HepG2 (cell line): ENCODE measurements around the gene KDM4F. TPM values are rescaled to one million over a fixed set of nuclear protein-coding genes. Genes with fewer than 3 reads are reported as not detected.

Experiments
- ATAC-seq: fragments of 200-7000 bp; cut with Tn5 transposase; 3 replicates; pipeline ENCODE4 v1.9.1; 2020; ENCODE audit warnings: mild to moderate bottlenecking, moderate library complexity
- BruUV-seq: library from RNA; stranded (reverse); fragments of 400-500 nt; replicated peaks from 2 replicates; lab custom pipeline; 2021; lab: Mats Ljungman, UMichigan
- CTCF ChIA-PET: fragments of 300-600 bp; formaldehyde crosslinking; extraction: SDS; loops from one replicate; lab custom pipeline; 2021; ENCODE audit warnings: low total read pairs, inconsistent platforms, low intra/inter-chr PET ratio; lab: Yijun Ruan, JAX
- POLR2A ChIA-PET: fragments of 350-600 bp; sonication (Branson Sonifier 250); formaldehyde crosslinking; loops from one replicate; lab custom pipeline; 2020; ENCODE audit warnings: antibody characterized with exemption, inconsistent platforms; lab: Yijun Ruan, JAX
- DNase-seq: peaks from one replicate; pipeline ENCODE4 v3.0.0-alpha.2; 2015; ENCODE audit warnings: low spot score
- FAIRE-seq: peaks from 3 replicates; lab custom pipeline; 2011; peaks lifted over from hg19 to GRCh38; lab: Jason Lieb, UNC
- H2AFZ ChIP-seq: one replicate; pipeline ENCODE4 v1.6.1; 2011; ENCODE audit warnings: low read length, inconsistent platforms
- H3K27ac ChIP-seq: fragments of 300-600 bp; 3 replicates; pipeline ENCODE4 v1.8.0; 2011; ENCODE audit warnings: mixed run types, mild to moderate bottlenecking, mixed read lengths, low read length, inconsistent platforms; ENCODE audit not compliant: insufficient read depth; ENCODE audit errors: extremely low read length
- H3K27me3 ChIP-seq, 2 experiments: fragments of 200-600 bp in 1 of 2; 2 replicates in 1 of 2; 3 replicates in 1 of 2; pipeline versions ENCODE4 v1.6.0 to v1.8.0; 2011; ENCODE audit warnings: low read length in 2 of 2, mild to moderate bottlenecking in 2 of 2, moderate library complexity in 2 of 2, inconsistent platforms in 1 of 2; ENCODE audit not compliant: insufficient read depth in 2 of 2, control insufficient read depth in 1 of 2
- H3K36me3 ChIP-seq, 2 experiments: fragments of 200-600 bp in 1 of 2; replicated peaks in 1 of 2; 2 replicates in 1 of 2; 3 replicates in 1 of 2; pipeline versions ENCODE4 v1.5.1 to v1.8.0; 2011; ENCODE audit warnings: low read length in 2 of 2, inconsistent platforms in 1 of 2; ENCODE audit not compliant: insufficient read depth in 2 of 2, control insufficient read depth in 1 of 2
- H3K4me1 ChIP-seq: 2 replicates; pipeline ENCODE4 v1.5.1; 2012; ENCODE audit warnings: low read length, inconsistent platforms; ENCODE audit not compliant: insufficient read depth
- H3K4me2 ChIP-seq: 2 replicates; pipeline ENCODE4 v1.6.0; 2011; ENCODE audit warnings: low read depth, low read length, inconsistent platforms
- H3K4me3 ChIP-seq, 3 experiments: fragments of 200-600 bp in 1 of 3; sonication (generic), shearing (Covaris generic) in 1 of 3; replicated peaks in 1 of 3; 2 replicates each; pipeline ENCODE4 v1.5.1; 2011 to 2016; ENCODE audit warnings: low read length in 3 of 3, inconsistent platforms in 2 of 3, low read depth in 2 of 3, mild to moderate bottlenecking in 2 of 3, control low read depth in 1 of 3, mixed read lengths in 1 of 3; ENCODE audit not compliant: insufficient read depth in 1 of 3
- H3K79me2 ChIP-seq: one replicate; pipeline ENCODE4 v1.6.1; 2011; ENCODE audit warnings: low read length, inconsistent platforms; ENCODE audit not compliant: insufficient read depth
- H3K9ac ChIP-seq: 2 replicates; pipeline ENCODE4 v1.6.0; 2011; ENCODE audit warnings: mild to moderate bottlenecking, low read depth, low read length, inconsistent platforms; ENCODE audit not compliant: insufficient read depth
- H3K9me3 ChIP-seq: 2 replicates; pipeline ENCODE4 v1.5.1; 2012; ENCODE audit warnings: mild to moderate bottlenecking, low read length
- H4K20me1 ChIP-seq: 2 replicates; pipeline ENCODE4 v1.6.0; 2011; ENCODE audit warnings: inconsistent platforms, mild to moderate bottlenecking, low read length, moderate library complexity; ENCODE audit not compliant: insufficient read depth
- CENPX ChIP-seq: sonication (generic); formaldehyde crosslinking; IDR thresholded peaks from 2 replicates; pipeline ENCODE4 v1.9.0; 2021; ENCODE audit warnings: mild to moderate bottlenecking, missing genetic modification reagents, moderate library complexity
- CHD2 ChIP-seq: IDR thresholded peaks from 2 replicates; pipeline ENCODE4 v1.6.1; 2011; ENCODE audit warnings: low read depth, low read length, improper control_type of control experiment
- HMG20B ChIP-seq: conservative IDR thresholded peaks from 2 replicates; pipeline ENCODE4 v1.6.1; 2016; ENCODE audit warnings: missing genetic modification reagents, missing compliant biosample characterization
- NPAS2 ChIP-seq: sonication (generic); formaldehyde crosslinking; IDR thresholded peaks from 2 replicates; pipeline ENCODE4 v1.8.0; 2022; ENCODE audit warnings: mild to moderate bottlenecking, missing genetic modification reagents, borderline replicate concordance
- SALL2 ChIP-seq: sonication (generic); formaldehyde crosslinking; IDR thresholded peaks from 2 replicates; pipeline ENCODE4 v1.8.1; 2023; ENCODE audit warnings: mild to moderate bottlenecking, missing genetic modification reagents, inconsistent platforms
- SRF ChIP-seq: IDR thresholded peaks from 2 replicates; pipeline ENCODE4 v1.6.1; 2011; ENCODE audit warnings: mild to moderate bottlenecking, low read depth, low read length, moderate library complexity
- SRSF1 ChIP-seq: fragments of 200-400 bp; formaldehyde crosslinking; optimal IDR thresholded peaks from 2 replicates; pipeline ENCODE3; 2017; ENCODE audit warnings: mild to moderate bottlenecking, low read depth, low read length, moderate library complexity
- ZFP82 ChIP-seq: sonication (generic); formaldehyde crosslinking; IDR thresholded peaks from 2 replicates; pipeline ENCODE4 v1.5.1; 2020; ENCODE audit warnings: mild to moderate bottlenecking, missing genetic modification reagents, borderline replicate concordance
- ZNF329 ChIP-seq: sonication (generic); formaldehyde crosslinking; IDR thresholded peaks from 2 replicates; pipeline ENCODE4 v1.9.0; 2021; ENCODE audit warnings: low read depth, mild to moderate bottlenecking, missing genetic modification reagents
- ZNF766 ChIP-seq: sonication (generic); formaldehyde crosslinking; IDR thresholded peaks from 2 replicates; pipeline ENCODE4 v1.5.0; 2020; ENCODE audit warnings: missing genetic modification reagents, borderline replicate concordance
- ZNF879 ChIP-seq: sonication (generic); formaldehyde crosslinking; IDR thresholded peaks from 2 replicates; pipeline ENCODE4 v1.8.1; 2023; ENCODE audit warnings: missing genetic modification reagents
- in situ Hi-C: cut with HindIII; loops from 2 replicates; pipeline ENCODE4 v1.10.0; 2017; ENCODE audit warnings: low pct_unique_long_range_greater_than_20kb; ENCODE audit not compliant: extremely low pct_ligation_motif_present
- intact Hi-C: fragments of 100-400 bp; cut with micrococcal nuclease; formaldehyde crosslinking; loops from one replicate; pipeline ENCODE4 v1.10.0; 2022; ENCODE audit not compliant: unreplicated experiment
- polyA plus RNA-seq, 8 experiments: library from polyadenylated mRNA; depleted of rRNA in 3 of 8; stranded (reverse) in 7 of 8; unstranded in 1 of 8; fragments of >200 nt; fragmentation: Illumina TruSeq in 4 of 8; extraction: Trizol in 4 of 8; gene quantifications; 2 replicates each; pipeline versions ENCODE4 v1.2.1 to v1.2.3, GENCODE V29; 2011 to 2016; ENCODE audit warnings: low read depth in 4 of 8, missing spikeins in 1 of 8, mixed read lengths in 1 of 8; ENCODE audit not compliant: insufficient read depth in 1 of 8
- total RNA-seq, 5 experiments: library from RNA; depleted of rRNA; stranded (reverse); fragments of >200 nt; fragmentation: Illumina TruSeq; extraction: Trizol; gene quantifications; 2 replicates each; pipeline ENCODE4 v1.2.3, GENCODE V29; 2016; ENCODE audit warnings: low read depth in 1 of 5
- TF ChIP-seq, protein P1 (sequence below), 2 experiments: sonication (generic) in 1 of 2; formaldehyde crosslinking in 1 of 2; IDR thresholded peaks; 2 replicates each; pipeline versions ENCODE4 v1.5.1 to v1.6.1; 2011 to 2020; ENCODE audit warnings: borderline replicate concordance in 1 of 2, low read depth in 1 of 2, low read length in 1 of 2, mild to moderate bottlenecking in 1 of 2, missing genetic modification reagents in 1 of 2, moderate library complexity in 1 of 2
- TF ChIP-seq, protein P2 (sequence below): sonication (generic); formaldehyde crosslinking; conservative IDR thresholded peaks from 2 replicates; pipeline ENCODE4 v1.8.0; 2022; ENCODE audit warnings: low read depth, missing genetic modification reagents
- TF ChIP-seq, protein P3 (sequence below): sonication (generic); formaldehyde crosslinking; IDR thresholded peaks from 2 replicates; pipeline ENCODE4 v1.5.1; 2020; ENCODE audit warnings: missing genetic modification reagents, mild to moderate bottlenecking, borderline replicate concordance
- TF ChIP-seq, protein P4 (sequence below): sonication (generic); formaldehyde crosslinking; IDR thresholded peaks from 2 replicates; pipeline ENCODE4 v1.5.1; 2020; ENCODE audit warnings: missing genetic modification reagents, mild to moderate bottlenecking, borderline replicate concordance

KDM4F gene
- total and polyA plus RNA-seq, 2 of the 13 experiments (the other 11 are each of a cell fraction or from before 2014, with no cell fraction given): not detected

DNA sequence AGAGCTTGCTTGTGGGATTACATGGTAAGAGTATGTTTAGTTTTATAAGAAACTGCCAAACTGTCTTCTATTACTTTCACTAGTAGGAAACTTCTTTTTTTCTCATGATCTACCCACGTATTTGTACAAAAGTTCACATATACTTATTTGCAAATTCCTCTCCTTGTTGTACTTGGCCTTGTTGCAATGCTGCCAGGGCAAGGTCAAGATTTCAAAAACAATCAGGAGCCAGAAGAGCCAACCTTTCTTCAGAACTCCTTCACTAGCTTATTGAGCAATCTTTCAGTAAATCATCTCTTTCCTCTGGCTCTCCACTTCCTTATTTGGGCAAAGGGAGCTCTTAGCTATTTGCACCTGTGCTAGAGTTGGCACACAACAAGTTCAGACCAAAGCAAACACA lies 27.2 kb downstream of the KDM4F start (continued):
- TF ChIP-seq SRF (peak; percentile 95), SALL2 (CRISPR knock-in tag) (no peak), HMG20B (CRISPR knock-in tag) (no peak), ZNF879 (CRISPR knock-in tag) (no peak), CHD2 (no peak), ZNF329 (no peak)
- TF ChIP-seq, protein P1, sequence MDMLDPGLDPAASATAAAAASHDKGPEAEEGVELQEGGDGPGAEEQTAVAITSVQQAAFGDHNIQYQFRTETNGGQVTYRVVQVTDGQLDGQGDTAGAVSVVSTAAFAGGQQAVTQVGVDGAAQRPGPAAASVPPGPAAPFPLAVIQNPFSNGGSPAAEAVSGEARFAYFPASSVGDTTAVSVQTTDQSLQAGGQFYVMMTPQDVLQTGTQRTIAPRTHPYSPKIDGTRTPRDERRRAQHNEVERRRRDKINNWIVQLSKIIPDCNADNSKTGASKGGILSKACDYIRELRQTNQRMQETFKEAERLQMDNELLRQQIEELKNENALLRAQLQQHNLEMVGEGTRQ (IDR thresholded peaks at IDR 0.05; ENCODE audit: low read depth, low read length): no peak
- TF ChIP-seq, protein P1 (CRISPR knock-in tag; IDR thresholded peaks at IDR 0.05; ENCODE audit: borderline replicate concordance): peak; percentile 25; the same call in 1 of the 2 replicates

DNA sequence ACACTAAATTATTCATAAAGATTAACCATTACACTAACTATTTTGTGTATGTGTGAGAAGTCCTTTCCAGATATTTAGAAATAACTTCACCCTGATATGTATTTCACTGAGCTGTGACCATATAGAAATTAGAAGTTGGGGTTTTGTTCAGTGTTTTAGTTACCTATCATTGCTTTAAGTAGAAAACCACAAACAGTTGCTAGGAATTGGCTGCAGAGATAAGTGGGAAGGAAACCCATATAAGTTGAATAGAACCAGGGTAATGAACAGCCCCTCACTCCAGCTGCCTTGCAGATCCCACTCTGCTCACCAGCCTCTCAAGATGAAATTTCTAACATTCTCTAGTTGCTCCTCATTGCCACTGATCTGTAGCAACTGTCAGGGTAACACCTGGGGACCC lies 27.8 kb downstream of the KDM4F start:
- in situ Hi-C loops: loop anchor here (25.0 kb wide), 1 partner anchor 160 kb away; the partner anchor contains the start of gene SESN3
- intact Hi-C loops: no loop called here
- Histone ChIP-seq H3K4me1 (peaks cover 5% of the 10 kb centered on the region; the same call in 1 of the 2 replicates), H3K9ac (no peak overlapping the region), H3K9me3 (no peaks in the 10 kb centered on the region), H3K79me2 (no peaks in the 10 kb centered on the region), H3K4me3 (no peak overlapping the region), H2AFZ (no peak overlapping the region), H3K27ac (no peak overlapping the region), H3K4me2 (no peak overlapping the region), H3K36me3 (no peaks in the 10 kb centered on the region), H3K27me3 (no peaks in the 10 kb centered on the region; a peak in 2 of 5 replicates), H4K20me1 (no peaks in the 10 kb centered on the region)
- no TSS peak for BruUV-seq
- no peak for DNase-seq
- ATAC-seq: no peak
- CTCF ChIA-PET: no interaction called here
- POLR2A ChIA-PET: interaction anchor here (1.3 kb wide), 1 partner anchor 10 kb away, joined by 3 read pairs; no protein-coding TSS in a partner anchor
- no peak for FAIRE-seq
- TF ChIP-seq, protein P2, sequence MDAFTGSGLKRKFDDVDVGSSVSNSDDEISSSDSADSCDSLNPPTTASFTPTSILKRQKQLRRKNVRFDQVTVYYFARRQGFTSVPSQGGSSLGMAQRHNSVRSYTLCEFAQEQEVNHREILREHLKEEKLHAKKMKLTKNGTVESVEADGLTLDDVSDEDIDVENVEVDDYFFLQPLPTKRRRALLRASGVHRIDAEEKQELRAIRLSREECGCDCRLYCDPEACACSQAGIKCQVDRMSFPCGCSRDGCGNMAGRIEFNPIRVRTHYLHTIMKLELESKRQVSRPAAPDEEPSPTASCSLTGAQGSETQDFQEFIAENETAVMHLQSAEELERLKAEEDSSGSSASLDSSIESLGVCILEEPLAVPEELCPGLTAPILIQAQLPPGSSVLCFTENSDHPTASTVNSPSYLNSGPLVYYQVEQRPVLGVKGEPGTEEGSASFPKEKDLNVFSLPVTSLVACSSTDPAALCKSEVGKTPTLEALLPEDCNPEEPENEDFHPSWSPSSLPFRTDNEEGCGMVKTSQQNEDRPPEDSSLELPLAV (CRISPR knock-in tag): no peak
- TF ChIP-seq NPAS2 (CRISPR knock-in tag) (no peak), ZFP82 (no peak), CENPX (CRISPR knock-in tag) (no peak), SRF (no peak), ZNF766 (CRISPR knock-in tag) (no peak), SRSF1 (no peak)
- TF ChIP-seq, protein P3, sequence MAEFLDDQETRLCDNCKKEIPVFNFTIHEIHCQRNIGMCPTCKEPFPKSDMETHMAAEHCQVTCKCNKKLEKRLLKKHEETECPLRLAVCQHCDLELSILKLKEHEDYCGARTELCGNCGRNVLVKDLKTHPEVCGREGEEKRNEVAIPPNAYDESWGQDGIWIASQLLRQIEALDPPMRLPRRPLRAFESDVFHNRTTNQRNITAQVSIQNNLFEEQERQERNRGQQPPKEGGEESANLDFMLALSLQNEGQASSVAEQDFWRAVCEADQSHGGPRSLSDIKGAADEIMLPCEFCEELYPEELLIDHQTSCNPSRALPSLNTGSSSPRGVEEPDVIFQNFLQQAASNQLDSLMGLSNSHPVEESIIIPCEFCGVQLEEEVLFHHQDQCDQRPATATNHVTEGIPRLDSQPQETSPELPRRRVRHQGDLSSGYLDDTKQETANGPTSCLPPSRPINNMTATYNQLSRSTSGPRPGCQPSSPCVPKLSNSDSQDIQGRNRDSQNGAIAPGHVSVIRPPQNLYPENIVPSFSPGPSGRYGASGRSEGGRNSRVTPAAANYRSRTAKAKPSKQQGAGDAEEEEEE: no peak
- TF ChIP-seq, protein P4, sequence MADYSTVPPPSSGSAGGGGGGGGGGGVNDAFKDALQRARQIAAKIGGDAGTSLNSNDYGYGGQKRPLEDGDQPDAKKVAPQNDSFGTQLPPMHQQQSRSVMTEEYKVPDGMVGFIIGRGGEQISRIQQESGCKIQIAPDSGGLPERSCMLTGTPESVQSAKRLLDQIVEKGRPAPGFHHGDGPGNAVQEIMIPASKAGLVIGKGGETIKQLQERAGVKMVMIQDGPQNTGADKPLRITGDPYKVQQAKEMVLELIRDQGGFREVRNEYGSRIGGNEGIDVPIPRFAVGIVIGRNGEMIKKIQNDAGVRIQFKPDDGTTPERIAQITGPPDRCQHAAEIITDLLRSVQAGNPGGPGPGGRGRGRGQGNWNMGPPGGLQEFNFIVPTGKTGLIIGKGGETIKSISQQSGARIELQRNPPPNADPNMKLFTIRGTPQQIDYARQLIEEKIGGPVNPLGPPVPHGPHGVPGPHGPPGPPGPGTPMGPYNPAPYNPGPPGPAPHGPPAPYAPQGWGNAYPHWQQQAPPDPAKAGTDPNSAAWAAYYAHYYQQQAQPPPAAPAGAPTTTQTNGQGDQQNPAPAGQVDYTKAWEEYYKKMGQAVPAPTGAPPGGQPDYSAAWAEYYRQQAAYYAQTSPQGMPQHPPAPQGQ (CRISPR knock-in tag): no peak
